HepG2 (cell line): ENCODE data around the gene ENTPD6. TPM values are rescaled to one million over a fixed set of nuclear protein-coding genes. Genes with fewer than 3 reads are reported as not detected.
A peak's percentile ranks its signal among the peaks of the same experiment; 100 is the strongest.

Experiments
- ATF3 ChIP-seq: sonication (generic); formaldehyde crosslinking; IDR thresholded peaks from 2 replicates; pipeline ENCODE4 v1.4.0; 2020; ENCODE audit warnings: missing genetic modification reagents
- ERF ChIP-seq: IDR thresholded peaks from 2 replicates; pipeline ENCODE4 v1.6.1; 2018; ENCODE audit warnings: missing biosample characterization, missing genetic modification reagents
- ETV5 ChIP-seq: IDR thresholded peaks from 2 replicates; pipeline ENCODE4 v1.6.1; 2018; ENCODE audit warnings: missing biosample characterization, missing genetic modification reagents, inconsistent platforms, borderline replicate concordance
- FOXA1 ChIP-seq, 2 experiments: fragments of 450-650 bp in 1 of 2; sonication (generic) in 1 of 2; formaldehyde crosslinking in 1 of 2; IDR thresholded peaks; 2 replicates each; pipeline versions ENCODE4 v1.4.0 to v1.6.1; 2016 to 2020; ENCODE audit warnings: missing genetic modification reagents in 1 of 2
- FOXP4 ChIP-seq: sonication (generic); formaldehyde crosslinking; IDR thresholded peaks from 2 replicates; pipeline ENCODE4 v1.4.0; 2020; ENCODE audit warnings: missing genetic modification reagents
- IRF2 ChIP-seq: IDR thresholded peaks from 2 replicates; pipeline ENCODE4 v1.6.1; 2018; ENCODE audit warnings: missing genetic modification reagents, missing compliant biosample characterization
- JUND ChIP-seq: sonication (generic); formaldehyde crosslinking; IDR thresholded peaks from 2 replicates; pipeline ENCODE4 v1.8.0; 2022; ENCODE audit warnings: mild to moderate bottlenecking, missing genetic modification reagents
- KLF11 ChIP-seq: IDR thresholded peaks from 2 replicates; pipeline ENCODE4 v1.6.1; 2016; ENCODE audit warnings: missing compliant biosample characterization
- MXD3 ChIP-seq: IDR thresholded peaks from 2 replicates; pipeline ENCODE4 v1.6.1; 2016; ENCODE audit warnings: mild to moderate bottlenecking, missing biosample characterization, missing genetic modification reagents
- NCOA2 ChIP-seq: sonication (generic); formaldehyde crosslinking; IDR thresholded peaks from 2 replicates; pipeline ENCODE4 v1.8.0; 2022; ENCODE audit warnings: inconsistent platforms
- PLRG1 ChIP-seq: fragments of 450-650 bp; conservative IDR thresholded peaks from 2 replicates; pipeline ENCODE4 v1.6.1; 2016
- PRDM10 ChIP-seq: sonication (generic); formaldehyde crosslinking; IDR thresholded peaks from 2 replicates; pipeline ENCODE4 v1.4.0; 2020; ENCODE audit warnings: low read depth, missing genetic modification reagents
- TGIF2 ChIP-seq: IDR thresholded peaks from 2 replicates; pipeline ENCODE4 v1.6.1; 2016; ENCODE audit warnings: control low read depth, missing compliant biosample characterization
- UBTF ChIP-seq: sonication (generic); formaldehyde crosslinking; IDR thresholded peaks from 2 replicates; pipeline ENCODE4 v1.4.0; 2020; ENCODE audit warnings: mild to moderate bottlenecking, missing genetic modification reagents
- ZNF331 ChIP-seq: sonication (generic); formaldehyde crosslinking; IDR thresholded peaks from 2 replicates; pipeline ENCODE4 v1.4.0; 2020; ENCODE audit warnings: missing genetic modification reagents
- ZNF546 ChIP-seq: sonication (generic); formaldehyde crosslinking; conservative IDR thresholded peaks from 2 replicates; pipeline ENCODE4 v1.8.1; 2023; ENCODE audit warnings: mild to moderate bottlenecking, missing genetic modification reagents
- ZNF550 ChIP-seq: sonication (generic); formaldehyde crosslinking; IDR thresholded peaks from 2 replicates; pipeline ENCODE4 v1.4.0; 2020; ENCODE audit warnings: mild to moderate bottlenecking, missing genetic modification reagents, borderline replicate concordance
- ZNF766 ChIP-seq: sonication (generic); formaldehyde crosslinking; IDR thresholded peaks from 2 replicates; pipeline ENCODE4 v1.5.0; 2020; ENCODE audit warnings: missing genetic modification reagents, borderline replicate concordance
- ZNF768 ChIP-seq: sonication (generic); formaldehyde crosslinking; IDR thresholded peaks from 2 replicates; pipeline ENCODE4 v1.4.0; 2020; ENCODE audit warnings: missing genetic modification reagents
- polyA plus RNA-seq, 8 experiments: library from polyadenylated mRNA; depleted of rRNA in 3 of 8; stranded (reverse) in 7 of 8; unstranded in 1 of 8; fragments of >200 nt; fragmentation: Illumina TruSeq in 4 of 8; extraction: Trizol in 4 of 8; gene quantifications; 2 replicates each; pipeline versions ENCODE4 v1.2.1 to v1.2.3, GENCODE V29; 2011 to 2016; ENCODE audit warnings: low read depth in 4 of 8, missing spikeins in 1 of 8, mixed read lengths in 1 of 8; ENCODE audit not compliant: insufficient read depth in 1 of 8
- total RNA-seq, 5 experiments: library from RNA; depleted of rRNA; stranded (reverse); fragments of >200 nt; fragmentation: Illumina TruSeq; extraction: Trizol; gene quantifications; 2 replicates each; pipeline ENCODE4 v1.2.3, GENCODE V29; 2016; ENCODE audit warnings: low read depth in 1 of 5

Gene ENTPD6
- total and polyA plus RNA-seq, 2 of the 13 experiments (the other 11 are each of a cell fraction or from before 2014, with no cell fraction given): 164 to 172 TPM

- TF ChIP-seq PRDM10 (CRISPR knock-in tag) (0 out of 2 replicates have a peak, but pooled peaks have one; percentile 51), ZNF768 (peak; percentile 65; the same call in 1 of the 2 replicates), NCOA2 (peak; percentile 52), ATF3 (CRISPR knock-in tag) (no peak; the same call in 1 of the 2 replicates), FOXP4 (CRISPR knock-in tag) (peak; percentile 82), FOXA1 (IDR thresholded peaks at IDR 0.05) (no peak), FOXA1 (CRISPR knock-in tag; IDR thresholded peaks at IDR 0.05) (peak; percentile 85), ZNF546 (CRISPR knock-in tag) (no peak), ZNF766 (CRISPR knock-in tag) (no peak), PLRG1 (no peak), ZNF331 (peak; percentile 72; the same call in 1 of the 2 replicates), JUND (0 out of 2 replicates have a peak, but pooled peaks have one; percentile 32), TGIF2 (CRISPR knock-in tag) (peak; percentile 63; the same call in 1 of the 2 replicates), UBTF (CRISPR knock-in tag) (peak; percentile 42; the same call in 1 of the 2 replicates), KLF11 (peak; percentile 28; the same call in 1 of the 2 replicates), ZNF550 (CRISPR knock-in tag) (peak; percentile 44; the same call in 1 of the 2 replicates), IRF2 (peak; percentile 57; the same call in 1 of the 2 replicates), ERF (peak; percentile 35; the same call in 1 of the 2 replicates), MXD3 (CRISPR knock-in tag) (peak; percentile 38; the same call in 1 of the 2 replicates), ETV5 (CRISPR knock-in tag) (peak; percentile 51; the same call in 1 of the 2 replicates)
These were observed 37.7 kb downstream of the ENTPD6 start (continued) for GRCh38 chr20:25233016-25233772.
